WTC11 (cell line): ENCODE data around the gene OR2A12.
"Not testable (repeated sequence)": the region's sequence is repeated elsewhere in the genome, so short reads cannot be mapped to it uniquely, and the experiment has no call there.

Experiments used
- ARID4B ChIP-seq: sonication (generic); formaldehyde crosslinking; IDR thresholded peaks from 2 replicates; pipeline ENCODE4 v1.8.0; 2023; ENCODE audit warnings: missing genetic modification reagents, mild to moderate bottlenecking, borderline replicate concordance
- CTCF ChIP-seq: fragments of 200-600 bp; IDR thresholded peaks from 2 replicates; pipeline ENCODE4 v1.8.0; 2022; ENCODE audit warnings: antibody characterized with exemption
- E2F4 ChIP-seq: sonication (generic); formaldehyde crosslinking; IDR thresholded peaks from 2 replicates; pipeline ENCODE4 v1.8.1; 2022; ENCODE audit warnings: low read depth, mild to moderate bottlenecking, moderate library complexity, missing genetic modification reagents, borderline replicate concordance
- GTF2I ChIP-seq: fragments of 250-450 bp; sonication (Bioruptor Pico); conservative IDR thresholded peaks from 2 replicates; pipeline ENCODE4 v1.4.0; 2021; ENCODE audit warnings: mild to moderate bottlenecking
- IRF2 ChIP-seq: sonication (generic); formaldehyde crosslinking; IDR thresholded peaks from 2 replicates; pipeline ENCODE4 v1.8.0; 2022; ENCODE audit warnings: low read depth, missing genetic modification reagents, borderline replicate concordance
- PREB ChIP-seq: sonication (generic); formaldehyde crosslinking; IDR thresholded peaks from 2 replicates; pipeline ENCODE4 v1.8.1; 2022; ENCODE audit warnings: mild to moderate bottlenecking, missing genetic modification reagents, moderate library complexity, borderline replicate concordance
- TCF7 ChIP-seq: sonication (generic); formaldehyde crosslinking; IDR thresholded peaks from 2 replicates; pipeline ENCODE4 v1.8.0; 2022; ENCODE audit warnings: mild to moderate bottlenecking, low read depth, missing genetic modification reagents, moderate library complexity

- not testable (repeated sequence) for TF ChIP-seq CTCF; IRF2 (CRISPR knock-in tag); PREB; GTF2I (CRISPR knock-in tag); TCF7 (CRISPR knock-in tag); E2F4 (CRISPR knock-in tag); ARID4B (CRISPR knock-in tag)
Observed at GRCh38 chr7:144129601-144130000, 43.5 kb downstream of the OR2A12 start.
